GM23248 (cell line): ENCODE measurements around the gene INPP5A.

Experiments used
- EZH2 ChIP-seq: fragments of 200-600 bp; sonication (generic); IDR thresholded peaks from 2 replicates; pipeline ENCODE4 v1.6.1; 2018; ENCODE audit warnings: antibody characterized with exemption, mild to moderate bottlenecking; ENCODE audit not compliant: insufficient read depth, poor library complexity, severe bottlenecking
- EZH2phosphoT487 ChIP-seq: fragments of 200-600 bp; sonication (generic); IDR thresholded peaks from 2 replicates; pipeline ENCODE4 v1.6.1; 2018; ENCODE audit warnings: antibody characterized with exemption, moderate library complexity, mild to moderate bottlenecking, low read depth; ENCODE audit not compliant: insufficient read depth

- TF ChIP-seq EZH2phosphoT487 (no peak), EZH2 (no peak)
These were observed 199.9 kb downstream of the INPP5A start for GRCh38 chr10:132737390-132738048.
